Activated CD8-positive, alpha-beta memory T cell treated with anti-CD3 and anti-CD28 coated beads, Interleukin-2, amount 50 U/mL, for 1 hour (primary cell): ENCODE data around the gene RNF187.

Experiments
- DNase-seq: peaks from one replicate; pipeline ENCODE4 v3.0.0-alpha.2; 2020; ENCODE audit errors: extremely low read depth

RNF187 gene

DNA sequence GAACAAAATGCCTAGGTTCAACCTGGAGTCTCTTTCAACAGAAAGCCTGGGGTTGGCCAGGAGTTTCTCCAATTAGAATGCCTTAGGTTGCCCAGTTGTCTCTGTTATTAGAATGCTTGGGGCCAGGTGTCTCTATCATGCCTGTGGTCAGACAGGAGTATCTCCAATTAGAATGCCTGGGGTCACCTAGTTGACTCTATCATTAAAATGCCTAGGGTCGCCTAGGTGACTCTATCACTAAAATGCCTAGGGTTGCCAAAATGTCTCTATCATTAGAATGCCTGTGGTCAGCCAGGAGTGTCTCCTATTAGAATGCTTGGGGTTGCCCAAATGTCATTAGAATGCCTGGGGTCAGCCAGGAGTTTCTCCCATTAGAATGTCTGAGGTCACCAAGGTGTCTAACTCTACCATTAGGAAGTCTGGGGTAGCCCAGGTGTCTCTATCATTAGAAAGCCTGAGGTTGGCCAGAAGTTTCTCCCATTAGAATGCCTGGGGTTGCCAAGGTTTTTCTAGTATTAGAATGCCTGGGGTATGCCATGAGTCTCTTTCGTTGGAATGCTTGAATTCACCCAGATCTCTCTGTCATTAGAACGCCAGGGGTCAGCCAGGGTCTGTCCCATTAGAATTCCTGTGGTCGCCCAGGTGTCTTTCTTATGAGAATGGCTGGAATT, 57.9 kb downstream of the RNF187 start:
- DNase-seq: no peak
